CD4-positive, alpha-beta T cell treated with Interleukin-17A for 1 hour (primary cell): ENCODE data around the gene ATP8A2.
"Not testable (repeated sequence)": the region's sequence is repeated elsewhere in the genome, so short reads cannot be mapped to it uniquely, and the experiment has no call there.

Experiments
- DNase-seq: peaks from one replicate; pipeline ENCODE4 v3.0.0-alpha.2; 2020

ATP8A2 gene

DNA sequence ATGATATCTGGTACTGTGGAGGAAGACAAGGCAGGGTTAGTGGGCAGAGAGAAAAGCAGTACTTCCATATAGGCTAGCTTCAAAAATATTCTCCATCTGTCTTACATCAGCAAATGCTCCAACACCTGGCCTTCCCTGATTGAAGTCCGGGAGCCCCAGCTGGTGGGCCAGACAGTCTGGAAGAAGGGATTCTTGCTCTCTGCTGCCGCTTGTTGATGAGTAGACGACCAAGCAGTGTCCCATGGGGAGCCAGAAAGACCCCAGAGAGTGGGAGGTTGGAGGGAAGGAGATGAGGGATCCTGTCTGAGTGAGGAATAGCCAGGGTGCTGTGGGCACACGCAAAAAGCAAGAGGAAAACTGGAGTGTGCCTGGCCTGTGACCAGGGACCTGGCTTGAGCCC, 95.1 kb downstream of the ATP8A2 start:
- DNase-seq: no peak

DNA sequence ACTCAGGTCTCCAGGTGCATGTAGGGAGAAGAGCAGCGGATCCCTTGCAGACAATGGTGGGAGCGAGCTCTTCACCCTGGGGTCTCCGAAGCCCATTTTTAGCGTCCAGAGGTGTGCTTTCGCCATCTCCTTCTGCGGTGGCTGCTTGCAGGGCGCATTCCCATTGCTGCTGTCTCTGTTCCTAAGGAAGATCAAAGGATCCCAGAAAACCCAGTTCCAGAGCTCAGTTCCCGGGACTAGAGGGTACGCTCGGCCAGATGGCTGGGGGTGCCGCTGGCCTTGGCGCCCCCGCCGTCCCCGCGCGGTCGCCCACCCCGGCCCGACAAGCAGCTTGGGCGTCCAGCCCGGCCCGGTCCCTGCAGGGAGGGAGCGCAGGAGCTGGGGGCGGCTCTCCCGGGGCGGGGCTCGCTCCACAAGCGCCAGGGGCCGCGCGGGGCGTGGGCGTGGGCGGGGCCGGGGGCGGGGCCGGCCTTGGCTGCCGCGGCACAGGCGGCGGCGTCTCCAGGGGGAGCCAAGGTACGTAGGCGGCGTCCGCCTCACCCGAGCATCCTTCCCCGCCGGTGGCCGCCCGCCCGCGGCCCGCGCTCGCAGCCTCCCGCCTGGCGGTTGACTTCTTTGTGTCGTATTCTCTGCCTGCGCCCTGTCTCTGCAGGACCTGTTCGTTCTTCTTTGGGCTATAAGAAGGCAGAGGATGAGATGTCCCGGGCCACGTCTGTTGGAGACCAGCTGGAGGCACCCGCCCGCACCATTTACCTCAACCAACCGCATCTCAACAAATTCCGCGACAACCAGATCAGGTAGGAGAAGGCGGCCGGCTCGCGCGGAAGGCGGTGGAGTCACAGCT, 96.8 kb downstream of the ATP8A2 start:
- DNase-seq: no peak

DNA sequence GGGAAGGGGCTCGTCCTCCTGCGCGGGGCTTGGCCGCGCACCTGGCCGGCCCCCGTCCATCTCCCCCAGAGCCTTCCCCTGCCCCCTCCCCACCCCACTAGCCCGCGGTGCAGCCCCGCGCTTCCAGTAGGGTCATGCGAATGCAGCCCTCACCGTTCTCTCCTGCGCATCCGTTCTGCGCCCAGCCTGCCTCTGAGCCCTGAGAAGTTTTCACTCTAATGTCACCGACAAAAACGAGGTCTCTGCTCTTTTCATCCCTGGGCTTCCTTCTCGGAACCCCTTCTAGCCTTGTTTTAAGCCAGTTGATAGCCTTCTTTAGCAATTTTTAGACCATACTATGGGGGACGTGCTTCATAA, 97.4 kb downstream of the ATP8A2 start:
- DNase-seq: no peak

DNA sequence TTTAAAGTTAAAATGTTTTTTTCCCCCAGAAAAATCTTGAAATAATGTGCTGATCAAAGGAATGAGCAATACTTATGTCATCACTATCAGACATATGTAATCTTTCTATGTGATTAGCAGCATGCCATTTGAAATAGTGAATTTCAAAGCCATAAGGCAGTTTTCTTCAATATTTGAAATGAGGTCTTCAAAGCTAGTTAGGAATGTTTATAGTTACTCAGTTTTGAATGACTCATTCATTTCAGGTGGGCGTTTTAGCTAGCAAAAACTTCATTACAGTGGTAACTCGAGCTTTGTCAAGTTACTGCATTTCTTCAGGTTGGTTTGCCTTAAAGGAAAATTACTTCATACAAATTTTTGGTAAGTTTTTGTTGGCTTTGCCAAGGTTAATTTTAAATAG, 102.1 kb downstream of the ATP8A2 start:
- DNase-seq: no peak

DNA sequence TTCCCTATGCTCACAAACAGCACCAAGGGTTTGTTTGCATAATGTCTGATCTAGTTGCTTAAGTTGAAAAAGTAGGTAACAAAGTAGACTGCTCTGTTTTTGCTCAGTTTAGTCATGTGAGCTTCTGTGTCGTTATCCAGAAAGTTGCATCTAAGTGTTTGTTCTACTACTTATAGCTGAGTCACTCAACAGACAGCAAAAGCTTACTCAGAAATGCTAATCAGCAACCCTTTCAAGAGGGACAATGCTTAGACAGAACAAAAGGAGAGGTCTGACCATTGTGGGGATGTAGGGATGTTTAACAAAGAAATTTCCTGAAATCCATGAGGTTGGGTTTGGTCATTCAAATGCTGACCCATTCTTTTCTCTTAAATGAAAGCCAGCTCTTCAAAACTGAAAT, 106.4 kb downstream of the ATP8A2 start:
- DNase-seq: no peak

DNA sequence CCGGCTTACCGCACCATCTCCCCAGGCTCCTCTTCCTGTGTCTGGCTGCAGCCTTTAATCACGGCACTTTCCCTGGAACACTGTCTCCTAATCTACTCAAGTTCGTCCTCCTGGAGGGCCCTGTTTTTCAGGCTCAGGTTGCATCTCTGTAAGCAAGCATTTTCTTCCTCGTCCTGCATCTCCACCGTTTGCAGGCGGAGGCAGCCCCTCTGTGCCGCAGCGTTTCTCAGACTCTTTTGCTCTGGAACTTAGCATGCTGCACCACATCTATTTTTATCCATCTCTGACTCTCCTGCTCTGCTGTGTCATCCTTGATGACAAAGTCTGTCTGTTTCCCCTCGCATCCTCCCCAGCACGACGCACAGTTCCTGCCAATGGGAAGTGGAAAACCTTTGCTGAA, 117.5 kb downstream of the ATP8A2 start:
- no peak for DNase-seq

DNA sequence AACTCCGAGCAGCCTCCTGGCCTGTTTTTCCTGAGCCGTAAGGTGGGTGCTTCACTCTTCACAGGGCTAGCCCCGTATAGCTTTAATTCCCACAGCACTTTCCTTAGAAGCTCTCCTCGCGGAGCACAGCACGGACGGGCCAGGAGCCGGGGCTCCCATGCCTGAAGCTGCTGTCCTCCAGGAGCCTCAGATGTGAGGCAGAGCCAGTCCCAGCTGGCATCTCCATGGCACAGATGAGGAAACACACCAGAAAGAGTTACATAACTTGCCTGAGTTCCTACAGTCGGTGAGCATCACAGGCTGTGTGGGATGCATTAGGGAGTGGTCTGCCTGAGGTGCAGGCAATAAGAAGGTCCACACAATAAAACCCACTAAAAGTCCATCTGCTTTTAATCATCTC, 118.5 kb downstream of the ATP8A2 start:
- DNase-seq: no peak

DNA sequence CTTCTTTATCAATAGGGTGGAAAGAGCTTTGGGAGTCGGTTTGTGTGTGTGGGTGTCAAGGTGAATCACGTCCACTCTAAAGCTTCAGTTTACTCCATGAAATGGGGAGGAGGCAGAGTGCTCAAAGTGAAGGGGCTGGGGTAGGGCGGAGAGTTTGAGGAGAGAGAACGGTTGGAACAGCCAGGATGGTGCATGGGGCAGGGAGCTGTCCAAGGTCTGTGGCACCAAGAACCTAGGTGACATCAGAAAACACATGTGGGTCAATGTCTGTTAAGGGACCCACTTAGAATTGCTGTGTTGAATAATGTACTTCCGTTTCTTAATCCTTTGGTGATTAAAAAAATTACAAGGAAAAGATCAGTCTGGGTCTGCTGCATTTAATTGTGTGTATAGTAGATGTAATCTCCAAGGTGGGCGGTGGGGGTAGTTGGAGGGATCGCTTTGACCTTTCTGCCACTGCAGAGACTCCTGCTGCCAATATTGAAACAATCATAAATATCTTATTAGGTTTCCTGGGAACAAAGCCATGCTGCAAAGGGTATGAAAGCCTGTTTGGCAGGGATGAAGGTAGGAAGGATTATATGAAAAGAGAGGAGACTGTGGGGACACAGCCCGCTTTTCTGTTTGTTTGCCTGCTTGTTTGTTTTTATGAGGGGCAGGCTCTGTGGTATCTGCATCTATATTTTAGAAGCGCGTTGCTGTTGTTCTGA, 122.3 kb downstream of the ATP8A2 start:
- no peak for DNase-seq

DNA sequence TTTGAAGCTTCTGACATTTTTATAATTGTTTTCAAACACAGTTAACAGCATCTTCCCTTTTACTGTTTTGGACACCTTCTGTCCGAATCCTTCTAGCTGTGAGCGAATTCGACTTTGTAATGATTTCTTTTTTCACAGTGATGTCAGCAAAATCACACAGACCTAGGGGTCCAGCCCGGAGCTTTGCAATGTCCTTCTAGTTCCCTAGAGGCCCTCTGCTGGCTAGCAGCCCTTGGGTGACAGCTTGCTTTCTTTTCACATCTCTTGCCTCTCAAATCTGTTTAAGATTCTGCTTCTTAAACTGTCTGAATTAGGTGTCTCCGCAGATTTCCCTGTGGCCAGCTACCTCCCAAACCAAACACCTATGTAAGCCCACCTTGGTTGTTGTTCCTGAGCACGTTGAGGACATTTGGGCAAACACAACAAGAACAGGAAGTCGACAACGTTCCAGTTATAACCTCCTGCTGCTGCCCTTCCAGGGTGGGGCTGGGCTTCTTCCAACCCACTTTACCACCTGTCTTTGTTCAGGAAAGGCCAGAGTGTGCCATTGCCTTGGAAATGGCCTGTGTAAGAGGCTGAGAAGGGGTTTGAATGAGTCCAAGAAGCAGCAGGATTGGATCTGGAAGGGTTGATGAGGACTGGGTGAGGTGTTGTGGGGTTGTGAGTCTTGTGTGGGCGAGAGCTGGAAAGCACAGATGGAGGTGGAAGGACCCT, 123.1 kb downstream of the ATP8A2 start:
- no peak for DNase-seq

DNA sequence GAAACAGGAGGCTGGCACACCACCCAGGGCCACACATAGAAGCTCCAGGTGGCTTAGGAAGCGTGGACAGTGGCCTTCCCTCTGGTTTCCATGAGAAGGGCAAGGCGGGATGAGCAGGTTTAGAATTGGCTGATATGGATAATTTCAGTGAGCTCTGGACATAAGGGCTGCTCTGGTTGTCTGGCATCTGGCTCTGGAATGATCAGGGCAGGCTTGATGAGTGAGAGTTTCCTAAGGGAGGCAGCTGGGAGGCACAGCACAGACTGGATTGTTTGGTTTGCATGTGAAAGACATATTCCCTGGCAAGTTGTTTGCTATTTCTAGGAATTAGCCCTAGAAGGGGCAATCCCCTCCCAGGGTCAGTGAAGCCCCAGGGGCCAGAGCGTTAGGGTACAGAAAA, 129.5 kb downstream of the ATP8A2 start:
- no peak for DNase-seq

DNA sequence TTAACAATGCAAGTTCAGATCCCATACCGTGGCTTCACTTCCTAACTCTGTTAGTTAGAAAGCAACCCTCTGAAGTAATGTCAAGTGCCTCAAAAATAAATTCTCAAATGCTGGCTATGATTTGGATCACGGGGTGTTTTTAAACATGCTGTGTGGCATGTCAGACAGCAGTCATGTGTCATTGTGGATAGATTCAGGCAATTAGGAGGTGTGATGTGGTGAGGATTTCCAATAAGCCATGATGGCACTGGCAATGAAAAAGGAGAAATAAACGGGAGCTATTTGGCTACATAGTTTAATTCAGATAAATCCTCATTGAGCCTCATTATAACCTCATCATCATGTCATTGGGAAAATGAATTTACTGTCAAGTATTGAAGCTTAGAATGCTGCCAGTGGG, 130.3 kb downstream of the ATP8A2 start:
- no peak for DNase-seq

DNA sequence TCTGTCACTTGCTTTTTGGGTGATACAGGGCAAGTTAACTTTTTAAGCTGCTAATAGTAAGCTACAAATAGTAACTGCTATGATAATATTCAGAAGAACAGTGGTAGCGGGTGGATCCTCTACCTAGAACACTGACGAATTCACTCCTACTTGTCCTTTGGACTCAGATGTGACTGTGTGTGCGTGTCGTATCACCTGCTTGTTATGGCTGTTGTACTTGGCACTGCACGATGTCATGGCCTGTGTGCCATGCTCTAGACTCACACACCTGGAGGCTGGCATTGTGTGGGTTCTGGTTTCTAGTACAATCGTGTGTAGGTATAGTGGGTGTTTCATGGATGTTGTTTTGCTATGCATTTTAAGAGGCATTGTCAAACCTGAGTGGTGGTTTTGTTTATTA, 130.8 kb downstream of the ATP8A2 start:
- DNase-seq: no peak

DNA sequence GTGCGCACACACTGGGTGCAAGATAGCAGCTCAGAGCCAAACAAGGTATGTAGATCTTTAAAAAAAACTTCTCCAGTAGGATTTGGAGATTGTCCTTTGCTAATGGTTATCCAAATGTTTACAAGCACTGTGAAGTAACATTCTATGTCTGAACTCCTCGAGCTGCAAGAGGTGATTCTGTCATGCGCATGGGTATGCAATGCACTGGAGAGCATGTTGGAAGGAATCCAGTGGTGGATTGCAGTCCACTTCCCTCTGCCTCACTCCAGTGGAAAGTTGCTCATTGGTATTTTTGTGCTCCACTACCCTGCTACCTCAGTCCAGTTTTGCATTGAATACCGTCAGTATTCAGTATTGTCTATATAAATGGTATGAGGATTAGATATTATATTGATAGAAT, 132.1 kb downstream of the ATP8A2 start:
- no peak for DNase-seq

DNA sequence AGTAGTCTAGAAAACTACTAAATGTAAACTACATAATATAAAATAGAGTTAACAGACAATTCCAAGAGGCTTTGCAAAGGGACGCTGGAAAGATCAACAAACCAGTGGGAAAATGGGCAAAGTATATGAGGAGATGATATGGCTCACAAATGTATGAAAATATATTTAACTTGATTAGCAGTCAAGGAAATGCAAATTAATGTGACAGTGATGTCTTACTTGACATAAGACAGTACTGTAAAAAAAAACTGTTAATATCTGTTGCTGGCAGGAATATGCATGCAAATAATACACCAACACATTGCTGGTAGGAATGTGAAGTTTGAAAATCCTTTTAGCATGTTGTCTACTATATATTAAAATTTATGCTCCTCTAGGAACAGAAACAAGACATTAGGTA, 136.1 kb downstream of the ATP8A2 start:
- no peak for DNase-seq

DNA sequence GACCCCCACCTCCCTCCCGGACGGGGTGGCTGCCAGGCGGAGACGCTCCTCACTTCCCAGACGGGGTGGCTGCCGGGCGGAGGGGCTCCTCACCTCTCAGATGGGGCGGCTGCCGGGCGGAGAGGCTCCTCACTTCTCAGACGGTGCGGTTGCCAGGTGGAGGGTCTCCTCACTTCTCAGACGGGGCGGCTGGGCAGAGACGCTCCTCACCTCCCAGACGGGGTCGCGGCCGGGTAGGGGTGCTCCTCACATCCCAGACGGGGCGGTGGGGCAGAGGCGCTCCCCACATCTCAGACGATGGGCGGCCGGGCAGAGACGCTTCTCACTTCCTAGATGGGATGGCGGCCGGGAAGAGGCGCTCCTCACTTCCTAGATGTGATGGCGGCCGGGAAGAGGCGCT, 141.3 kb downstream of the ATP8A2 start:
- DNase-seq: not testable (repeated sequence)

DNA sequence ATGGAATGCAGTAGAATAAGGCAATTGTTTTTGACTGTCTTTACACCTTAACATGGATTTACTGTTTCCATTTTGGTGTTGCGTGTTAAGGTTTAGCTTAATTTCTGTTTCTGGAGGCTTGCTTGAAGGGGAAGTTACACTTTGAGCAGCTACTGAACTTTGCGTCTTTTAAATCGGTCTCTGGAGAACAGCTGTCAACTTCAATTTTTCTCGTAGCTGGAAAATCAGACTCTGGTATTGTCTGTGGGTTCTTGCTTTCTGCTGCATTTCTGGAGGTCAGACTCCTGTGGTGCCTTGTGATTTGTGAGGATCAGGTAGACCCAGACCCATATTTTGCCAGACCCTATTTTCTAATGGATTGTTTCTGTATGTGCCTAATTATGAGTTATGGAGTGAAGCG, 146.7 kb downstream of the ATP8A2 start:
- DNase-seq: no peak

DNA sequence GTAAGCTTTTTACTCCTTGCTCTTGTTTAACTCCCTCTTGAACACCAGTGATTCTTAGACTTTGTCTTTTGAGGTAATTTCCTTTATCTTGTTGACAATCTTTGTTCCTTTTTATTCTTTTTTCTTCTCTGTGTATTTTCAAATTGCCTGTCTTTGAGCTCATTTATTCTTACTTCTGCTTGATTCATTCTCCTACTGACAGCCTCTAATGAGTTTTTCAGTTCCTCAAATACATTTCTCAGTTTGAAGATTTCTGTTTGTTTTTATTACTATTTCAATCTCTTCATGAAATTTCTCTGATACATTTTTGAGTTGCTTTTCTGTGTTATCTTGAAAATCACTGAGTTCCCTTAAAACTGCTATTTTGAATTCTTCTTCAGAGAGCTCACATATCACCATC, 154.1 kb downstream of the ATP8A2 start:
- no peak for DNase-seq

DNA sequence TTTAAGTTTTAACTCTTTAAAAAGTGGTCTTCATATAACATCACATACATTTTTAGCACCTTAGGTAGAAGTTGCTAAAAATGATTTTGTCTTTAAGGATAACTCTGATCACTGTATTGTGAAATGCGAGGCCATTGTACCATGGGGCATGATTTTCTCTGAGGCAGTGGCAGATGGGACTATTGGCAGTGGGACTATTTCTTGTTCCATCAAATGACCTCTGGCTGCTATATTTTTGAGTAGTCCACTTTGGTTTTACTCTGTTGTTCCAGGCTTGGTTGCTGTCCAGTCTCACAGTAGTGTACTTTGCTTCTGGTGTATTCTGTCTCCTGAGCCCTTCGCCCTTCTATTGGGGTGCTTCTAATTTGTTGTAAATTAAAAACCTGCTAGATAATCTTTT, 156.5 kb downstream of the ATP8A2 start:
- no peak for DNase-seq

DNA sequence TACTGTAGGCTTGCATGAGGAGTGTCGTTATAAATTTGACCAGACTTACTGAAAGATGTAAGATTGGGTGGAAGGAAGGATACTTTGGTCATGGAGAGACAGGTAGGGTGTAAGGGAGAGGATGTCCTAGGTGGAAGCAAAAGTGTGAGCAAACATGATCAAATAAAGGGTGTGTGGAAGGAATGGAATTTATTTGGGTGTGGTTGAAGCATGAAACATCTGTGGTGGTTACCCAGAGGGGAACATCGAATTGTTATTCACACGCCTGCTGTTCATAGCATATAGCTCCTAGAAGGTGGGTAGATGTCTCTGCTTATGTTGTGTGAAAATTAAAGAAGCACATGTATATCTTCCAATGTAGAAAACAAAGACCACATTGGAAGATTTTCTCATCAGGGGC, 157.7 kb downstream of the ATP8A2 start:
- no peak for DNase-seq

DNA sequence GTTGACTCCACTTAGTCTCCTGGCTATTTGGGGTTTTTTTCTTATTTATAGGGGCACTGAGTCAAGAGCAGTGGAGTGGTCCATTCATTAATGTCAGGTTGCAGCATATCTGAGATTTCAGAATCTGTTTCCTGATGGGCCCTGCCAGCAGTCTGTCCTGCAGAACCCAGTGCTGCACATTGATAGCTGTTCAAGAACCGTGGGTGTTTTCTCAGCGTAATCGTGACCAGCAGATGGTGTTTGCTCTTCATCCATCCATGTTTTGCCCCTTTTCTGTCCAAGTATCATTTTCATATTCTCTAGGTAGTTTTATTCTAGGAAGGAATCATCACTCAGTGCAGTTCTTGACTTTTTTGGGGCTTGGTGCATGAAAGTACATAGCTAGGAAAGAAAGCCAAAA, 166.5 kb downstream of the ATP8A2 start:
- no peak for DNase-seq

DNA sequence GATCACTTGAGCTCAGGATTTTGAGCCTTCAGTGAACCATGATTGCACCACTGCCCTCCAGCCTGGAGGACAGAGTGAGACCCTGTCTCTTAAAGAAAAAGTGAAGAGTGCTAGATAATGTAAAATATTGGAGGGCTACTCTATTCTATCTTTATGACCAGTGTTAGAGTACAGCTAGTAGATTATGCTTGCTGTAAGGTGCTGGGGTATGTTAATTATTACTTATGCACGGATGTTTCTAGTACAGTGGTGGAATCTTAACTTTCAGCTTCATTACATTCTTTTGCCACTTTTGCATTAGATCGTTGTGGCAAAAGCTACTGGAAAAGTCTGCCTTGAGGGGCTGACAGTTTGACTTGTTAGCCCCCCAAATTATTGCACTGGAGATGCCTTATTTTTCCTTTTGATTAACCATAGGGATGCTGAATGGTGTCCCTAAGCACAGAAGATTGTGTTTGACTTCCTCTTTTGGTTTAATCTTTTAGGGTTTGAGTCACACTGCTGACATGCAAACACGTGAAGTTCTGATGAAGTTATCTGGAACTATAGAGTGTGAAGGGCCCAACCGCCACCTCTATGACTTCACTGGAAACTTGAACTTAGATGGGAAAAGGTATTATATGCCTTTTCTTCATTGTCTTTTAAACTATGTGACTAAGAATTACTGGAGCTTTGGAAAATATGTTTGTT, 169.8 kb downstream of the ATP8A2 start:
- no peak for DNase-seq

DNA sequence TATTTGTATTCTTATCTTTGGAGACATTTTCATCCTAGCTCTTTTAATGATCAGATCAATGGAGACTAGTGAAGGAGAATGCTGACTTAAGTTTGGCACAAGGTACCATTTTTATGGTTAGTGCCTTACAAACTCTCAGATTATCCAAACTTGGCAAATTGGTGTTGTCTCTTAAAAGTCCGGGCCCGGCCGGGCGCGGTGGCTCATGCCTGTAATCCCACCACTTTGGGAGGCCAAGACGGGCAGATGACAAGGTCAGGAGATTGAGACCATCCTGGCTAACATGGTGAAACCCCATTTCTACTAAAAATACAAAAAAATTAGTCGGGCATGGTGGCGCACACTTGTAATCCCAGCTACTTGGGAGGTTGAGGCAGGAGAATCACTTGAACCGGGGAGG, 177.2 kb downstream of the ATP8A2 start:
- not testable (repeated sequence) for DNase-seq

DNA sequence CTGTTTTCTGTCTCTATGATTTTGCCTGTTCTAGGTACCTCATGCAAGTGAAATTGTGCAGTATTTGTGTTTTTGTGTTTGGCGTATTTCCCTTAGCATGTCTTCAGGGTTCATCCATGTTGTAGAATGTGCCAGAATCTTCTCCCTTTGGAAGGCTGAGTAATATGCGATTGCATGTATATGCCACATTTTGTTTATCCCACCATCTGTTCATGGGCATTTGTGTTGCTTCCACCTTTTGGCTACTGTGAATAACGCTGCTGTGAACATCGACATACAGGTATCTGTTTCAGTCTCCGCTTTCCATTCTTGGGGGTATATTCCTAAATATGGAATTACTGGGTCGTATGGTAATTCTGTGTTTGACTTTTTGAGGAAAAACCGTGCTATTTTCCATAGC, 190.0 kb downstream of the ATP8A2 start:
- DNase-seq: no peak

DNA sequence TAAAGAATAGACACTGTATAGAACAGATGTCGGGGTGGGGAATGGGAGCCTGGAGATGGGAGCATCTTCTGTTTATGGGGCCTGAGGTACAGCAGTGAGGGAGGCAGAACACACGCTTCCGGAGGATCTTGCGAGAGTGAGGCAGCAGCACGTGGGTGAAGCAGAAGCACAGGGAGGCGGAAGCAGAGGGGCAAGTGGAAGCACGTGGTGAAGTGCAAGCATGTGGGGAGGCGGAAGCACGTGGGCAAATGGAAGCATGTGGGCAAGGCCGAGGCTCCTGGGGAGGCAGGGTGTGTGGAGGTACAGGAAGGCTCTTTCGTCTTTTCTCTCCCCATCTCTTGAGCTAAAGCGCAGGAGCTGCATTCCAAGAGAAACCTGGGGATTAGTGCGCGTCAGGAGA, 198.4 kb downstream of the ATP8A2 start:
- no peak for DNase-seq
